HepG2 (cell line): ENCODE data around the gene MICOS13. TPM values are rescaled to one million over a fixed set of nuclear protein-coding genes. Genes with fewer than 3 reads are reported as not detected.

Source experiments
- ATAC-seq: fragments of 200-7000 bp; cut with Tn5 transposase; 3 replicates; pipeline ENCODE4 v1.9.1; 2020; ENCODE audit warnings: mild to moderate bottlenecking, moderate library complexity
- BruUV-seq: library from RNA; stranded (reverse); fragments of 400-500 nt; replicated peaks from 2 replicates; lab custom pipeline; 2021; lab: Mats Ljungman, UMichigan
- CTCF ChIA-PET: fragments of 300-600 bp; formaldehyde crosslinking; extraction: SDS; loops from one replicate; lab custom pipeline; 2021; ENCODE audit warnings: low total read pairs, inconsistent platforms, low intra/inter-chr PET ratio; lab: Yijun Ruan, JAX
- POLR2A ChIA-PET: fragments of 350-600 bp; sonication (Branson Sonifier 250); formaldehyde crosslinking; loops from one replicate; lab custom pipeline; 2020; ENCODE audit warnings: antibody characterized with exemption, inconsistent platforms; lab: Yijun Ruan, JAX
- DNase-seq: peaks from one replicate; pipeline ENCODE4 v3.0.0-alpha.2; 2015; ENCODE audit warnings: low spot score
- FAIRE-seq: peaks from 3 replicates; lab custom pipeline; 2011; peaks lifted over from hg19 to GRCh38; lab: Jason Lieb, UNC
- H2AFZ ChIP-seq: one replicate; pipeline ENCODE4 v1.6.1; 2011; ENCODE audit warnings: low read length, inconsistent platforms
- H3K27ac ChIP-seq: fragments of 300-600 bp; 3 replicates; pipeline ENCODE4 v1.8.0; 2011; ENCODE audit warnings: mixed run types, mild to moderate bottlenecking, mixed read lengths, low read length, inconsistent platforms; ENCODE audit not compliant: insufficient read depth; ENCODE audit errors: extremely low read length
- H3K27me3 ChIP-seq, 2 experiments: fragments of 200-600 bp in 1 of 2; 2 replicates in 1 of 2; 3 replicates in 1 of 2; pipeline versions ENCODE4 v1.6.0 to v1.8.0; 2011; ENCODE audit warnings: low read length in 2 of 2, mild to moderate bottlenecking in 2 of 2, moderate library complexity in 2 of 2, inconsistent platforms in 1 of 2; ENCODE audit not compliant: insufficient read depth in 2 of 2, control insufficient read depth in 1 of 2
- H3K36me3 ChIP-seq, 2 experiments: fragments of 200-600 bp in 1 of 2; replicated peaks in 1 of 2; 2 replicates in 1 of 2; 3 replicates in 1 of 2; pipeline versions ENCODE4 v1.5.1 to v1.8.0; 2011; ENCODE audit warnings: low read length in 2 of 2, inconsistent platforms in 1 of 2; ENCODE audit not compliant: insufficient read depth in 2 of 2, control insufficient read depth in 1 of 2
- H3K4me1 ChIP-seq: 2 replicates; pipeline ENCODE4 v1.5.1; 2012; ENCODE audit warnings: low read length, inconsistent platforms; ENCODE audit not compliant: insufficient read depth
- H3K4me2 ChIP-seq: 2 replicates; pipeline ENCODE4 v1.6.0; 2011; ENCODE audit warnings: low read depth, low read length, inconsistent platforms
- H3K4me3 ChIP-seq, 3 experiments: fragments of 200-600 bp in 1 of 3; sonication (generic), shearing (Covaris generic) in 1 of 3; replicated peaks in 1 of 3; 2 replicates each; pipeline ENCODE4 v1.5.1; 2011 to 2016; ENCODE audit warnings: low read length in 3 of 3, inconsistent platforms in 2 of 3, low read depth in 2 of 3, mild to moderate bottlenecking in 2 of 3, control low read depth in 1 of 3, mixed read lengths in 1 of 3; ENCODE audit not compliant: insufficient read depth in 1 of 3
- H3K79me2 ChIP-seq: one replicate; pipeline ENCODE4 v1.6.1; 2011; ENCODE audit warnings: low read length, inconsistent platforms; ENCODE audit not compliant: insufficient read depth
- H3K9ac ChIP-seq: 2 replicates; pipeline ENCODE4 v1.6.0; 2011; ENCODE audit warnings: mild to moderate bottlenecking, low read depth, low read length, inconsistent platforms; ENCODE audit not compliant: insufficient read depth
- H3K9me3 ChIP-seq: 2 replicates; pipeline ENCODE4 v1.5.1; 2012; ENCODE audit warnings: mild to moderate bottlenecking, low read length
- H4K20me1 ChIP-seq: 2 replicates; pipeline ENCODE4 v1.6.0; 2011; ENCODE audit warnings: inconsistent platforms, mild to moderate bottlenecking, low read length, moderate library complexity; ENCODE audit not compliant: insufficient read depth
- RARG ChIP-seq: sonication (generic); formaldehyde crosslinking; IDR thresholded peaks from 2 replicates; pipeline ENCODE4 v1.4.0; 2020; ENCODE audit warnings: low read depth, mild to moderate bottlenecking, missing genetic modification reagents
- SMARCE1 ChIP-seq: fragments of 450-650 bp; IDR thresholded peaks from 2 replicates; pipeline ENCODE4 v1.6.1; 2017; ENCODE audit warnings: borderline replicate concordance
- SPEN ChIP-seq: sonication (generic); formaldehyde crosslinking; IDR thresholded peaks from 2 replicates; pipeline ENCODE4 v1.5.1; 2020; ENCODE audit warnings: low read depth, mild to moderate bottlenecking, missing genetic modification reagents
- TAF15 ChIP-seq: fragments of 200-400 bp; formaldehyde crosslinking; IDR thresholded peaks from one replicate; pipeline ENCODE4 v1.6.1; 2018; ENCODE audit warnings: mild to moderate bottlenecking, low read depth, low read length; ENCODE audit not compliant: poor library complexity, severe bottlenecking
- WGBS: methylation state at CpG from one replicate; pipeline ENCODE4 v1.1.6; 2017; ENCODE audit warnings: low lambda C conversion rate; 5-methylcytosine and 5-hydroxymethylcytosine counted together
- in situ Hi-C: cut with HindIII; loops from 2 replicates; pipeline ENCODE4 v1.10.0; 2017; ENCODE audit warnings: low pct_unique_long_range_greater_than_20kb; ENCODE audit not compliant: extremely low pct_ligation_motif_present
- intact Hi-C: fragments of 100-400 bp; cut with micrococcal nuclease; formaldehyde crosslinking; loops from one replicate; pipeline ENCODE4 v1.10.0; 2022; ENCODE audit not compliant: unreplicated experiment
- polyA plus RNA-seq, 8 experiments: library from polyadenylated mRNA; depleted of rRNA in 3 of 8; stranded (reverse) in 7 of 8; unstranded in 1 of 8; fragments of >200 nt; fragmentation: Illumina TruSeq in 4 of 8; extraction: Trizol in 4 of 8; gene quantifications; 2 replicates each; pipeline versions ENCODE4 v1.2.1 to v1.2.3, GENCODE V29; 2011 to 2016; ENCODE audit warnings: low read depth in 4 of 8, missing spikeins in 1 of 8, mixed read lengths in 1 of 8; ENCODE audit not compliant: insufficient read depth in 1 of 8
- total RNA-seq, 5 experiments: library from RNA; depleted of rRNA; stranded (reverse); fragments of >200 nt; fragmentation: Illumina TruSeq; extraction: Trizol; gene quantifications; 2 replicates each; pipeline ENCODE4 v1.2.3, GENCODE V29; 2016; ENCODE audit warnings: low read depth in 1 of 5
- TF ChIP-seq, protein P1 (sequence below): sonication (generic); formaldehyde crosslinking; IDR thresholded peaks from 2 replicates; pipeline ENCODE4 v1.5.0; 2020; ENCODE audit warnings: mild to moderate bottlenecking, missing genetic modification reagents
- TF ChIP-seq, protein P2 (sequence below): sonication (generic); formaldehyde crosslinking; conservative IDR thresholded peaks from 2 replicates; pipeline ENCODE4 v1.4.0; 2020; ENCODE audit warnings: missing genetic modification reagents
- TF ChIP-seq, protein P3 (sequence below): IDR thresholded peaks from 2 replicates; pipeline ENCODE4 v1.6.1; 2012; ENCODE audit warnings: low read length, improper control_type of control experiment

The MICOS13 gene
- total and polyA plus RNA-seq, 2 of the 13 experiments (the other 11 are each of a cell fraction or from before 2014, with no cell fraction given) = 28.8 to 35.4 TPM

DNA sequence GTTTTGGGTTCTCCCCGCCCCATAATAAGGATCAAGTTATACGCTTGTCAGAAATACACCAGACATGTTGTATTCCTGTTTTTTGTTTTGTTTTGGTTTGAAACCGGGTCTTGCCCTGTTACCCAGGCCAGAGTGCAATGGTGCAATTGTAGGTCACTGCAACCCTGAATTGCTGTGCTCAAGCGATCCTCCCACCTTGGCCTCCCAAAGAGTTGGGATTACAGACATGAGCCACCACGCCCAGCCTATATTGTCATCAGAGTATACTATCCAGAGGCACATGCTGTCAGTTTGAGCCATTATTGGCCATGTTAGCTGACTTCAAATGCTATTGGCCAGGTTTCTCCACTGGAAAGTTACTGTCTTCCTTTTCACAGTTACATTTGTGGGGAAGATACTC, 47.7 kb downstream of the MICOS13 start:
- TF ChIP-seq RARG (CRISPR knock-in tag) = no peak
- TF ChIP-seq, protein P1, sequence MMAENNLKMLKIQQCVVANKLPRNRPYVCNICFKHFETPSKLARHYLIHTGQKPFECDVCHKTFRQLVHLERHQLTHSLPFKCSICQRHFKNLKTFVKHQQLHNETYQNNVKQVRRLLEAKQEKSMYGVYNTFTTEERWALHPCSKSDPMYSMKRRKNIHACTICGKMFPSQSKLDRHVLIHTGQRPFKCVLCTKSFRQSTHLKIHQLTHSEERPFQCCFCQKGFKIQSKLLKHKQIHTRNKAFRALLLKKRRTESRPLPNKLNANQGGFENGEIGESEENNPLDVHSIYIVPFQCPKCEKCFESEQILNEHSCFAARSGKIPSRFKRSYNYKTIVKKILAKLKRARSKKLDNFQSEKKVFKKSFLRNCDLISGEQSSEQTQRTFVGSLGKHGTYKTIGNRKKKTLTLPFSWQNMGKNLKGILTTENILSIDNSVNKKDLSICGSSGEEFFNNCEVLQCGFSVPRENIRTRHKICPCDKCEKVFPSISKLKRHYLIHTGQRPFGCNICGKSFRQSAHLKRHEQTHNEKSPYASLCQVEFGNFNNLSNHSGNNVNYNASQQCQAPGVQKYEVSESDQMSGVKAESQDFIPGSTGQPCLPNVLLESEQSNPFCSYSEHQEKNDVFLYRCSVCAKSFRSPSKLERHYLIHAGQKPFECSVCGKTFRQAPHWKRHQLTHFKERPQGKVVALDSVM (CRISPR knock-in tag) = 0 out of 2 replicates have a peak, but pooled peaks have one; percentile 19
- DNase-seq = no peak
- POLR2A ChIA-PET = interaction anchor here (2.2 kb wide), 1 partner anchor 10 kb away, joined by 7 read pairs; the partner anchor contains the start of genes SAFB and SAFB2
- CTCF ChIA-PET = no interaction called here
- Histone ChIP-seq H4K20me1 (peaks cover 69% of the 10 kb centered on the region), H3K4me2 (no peak overlapping the region), H2AFZ (no peak overlapping the region), H3K79me2 (peaks cover 92% of the 10 kb centered on the region), H3K9ac (no peak overlapping the region), H3K27ac (no peak overlapping the region), H3K27me3 (no peaks in the 10 kb centered on the region), H3K4me1 (peaks cover 52% of the 10 kb centered on the region), H3K36me3 (peaks cover 10 to 69% of the 10 kb centered on the region in 2 experiments), H3K9me3 (no peaks in the 10 kb centered on the region), H3K4me3 (no peak overlapping the region)
- no peak for FAIRE-seq
- in situ Hi-C loops (no loop called here), intact Hi-C loops (no loop called here)
- no peak for ATAC-seq
- 93% methylated on average over 5 of the region's 5 CpGs for WGBS
- no TSS peak for BruUV-seq

DNA sequence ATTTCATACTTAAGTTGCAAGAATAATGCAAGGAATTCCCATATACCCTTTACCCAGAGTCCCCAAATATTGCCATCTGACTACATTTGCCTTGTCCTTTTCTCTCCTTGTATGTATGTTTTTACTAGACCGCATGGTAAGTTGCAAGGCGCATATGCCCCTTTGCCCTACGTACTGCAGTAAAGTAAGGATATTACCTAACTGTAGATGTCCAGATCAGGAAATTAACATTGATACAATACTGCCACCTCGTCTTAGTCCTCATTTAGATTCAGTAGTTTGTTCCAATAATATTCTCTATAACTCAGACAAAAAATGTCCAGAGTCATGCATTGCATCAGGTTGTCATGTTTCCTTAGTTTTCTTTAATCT, 48.1 kb downstream of the MICOS13 start:
- ATAC-seq (no peak), DNase-seq (no peak), FAIRE-seq (no peak)
- in situ Hi-C loops (no loop called here), intact Hi-C loops (no loop called here)
- Histone ChIP-seq H2AFZ (no peak overlapping the region), H3K9me3 (no peaks in the 10 kb centered on the region), H4K20me1 (peaks cover 69% of the 10 kb centered on the region), H3K4me3 (no peak overlapping the region), H3K27me3 (no peaks in the 10 kb centered on the region), H3K36me3 (peaks cover 13 to 69% of the 10 kb centered on the region in 2 experiments), H3K9ac (no peak overlapping the region), H3K27ac (no peak overlapping the region), H3K4me1 (peaks cover 56% of the 10 kb centered on the region), H3K4me2 (no peak overlapping the region), H3K79me2 (peaks cover 92% of the 10 kb centered on the region)
- 97% methylated on average over 4 of the region's 4 CpGs for WGBS
- no TSS peak for BruUV-seq
- CTCF ChIA-PET = no interaction called here
- POLR2A ChIA-PET = interaction anchor here (2.2 kb wide), 1 partner anchor 9 kb away, joined by 7 read pairs; the partner anchor contains the start of genes SAFB and SAFB2
- no peak for TF ChIP-seq SMARCE1
- TF ChIP-seq, protein P2, sequence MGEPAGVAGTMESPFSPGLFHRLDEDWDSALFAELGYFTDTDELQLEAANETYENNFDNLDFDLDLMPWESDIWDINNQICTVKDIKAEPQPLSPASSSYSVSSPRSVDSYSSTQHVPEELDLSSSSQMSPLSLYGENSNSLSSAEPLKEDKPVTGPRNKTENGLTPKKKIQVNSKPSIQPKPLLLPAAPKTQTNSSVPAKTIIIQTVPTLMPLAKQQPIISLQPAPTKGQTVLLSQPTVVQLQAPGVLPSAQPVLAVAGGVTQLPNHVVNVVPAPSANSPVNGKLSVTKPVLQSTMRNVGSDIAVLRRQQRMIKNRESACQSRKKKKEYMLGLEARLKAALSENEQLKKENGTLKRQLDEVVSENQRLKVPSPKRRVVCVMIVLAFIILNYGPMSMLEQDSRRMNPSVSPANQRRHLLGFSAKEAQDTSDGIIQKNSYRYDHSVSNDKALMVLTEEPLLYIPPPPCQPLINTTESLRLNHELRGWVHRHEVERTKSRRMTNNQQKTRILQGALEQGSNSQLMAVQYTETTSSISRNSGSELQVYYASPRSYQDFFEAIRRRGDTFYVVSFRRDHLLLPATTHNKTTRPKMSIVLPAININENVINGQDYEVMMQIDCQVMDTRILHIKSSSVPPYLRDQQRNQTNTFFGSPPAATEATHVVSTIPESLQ (CRISPR knock-in tag) = no peak
- TF ChIP-seq, protein P3, sequence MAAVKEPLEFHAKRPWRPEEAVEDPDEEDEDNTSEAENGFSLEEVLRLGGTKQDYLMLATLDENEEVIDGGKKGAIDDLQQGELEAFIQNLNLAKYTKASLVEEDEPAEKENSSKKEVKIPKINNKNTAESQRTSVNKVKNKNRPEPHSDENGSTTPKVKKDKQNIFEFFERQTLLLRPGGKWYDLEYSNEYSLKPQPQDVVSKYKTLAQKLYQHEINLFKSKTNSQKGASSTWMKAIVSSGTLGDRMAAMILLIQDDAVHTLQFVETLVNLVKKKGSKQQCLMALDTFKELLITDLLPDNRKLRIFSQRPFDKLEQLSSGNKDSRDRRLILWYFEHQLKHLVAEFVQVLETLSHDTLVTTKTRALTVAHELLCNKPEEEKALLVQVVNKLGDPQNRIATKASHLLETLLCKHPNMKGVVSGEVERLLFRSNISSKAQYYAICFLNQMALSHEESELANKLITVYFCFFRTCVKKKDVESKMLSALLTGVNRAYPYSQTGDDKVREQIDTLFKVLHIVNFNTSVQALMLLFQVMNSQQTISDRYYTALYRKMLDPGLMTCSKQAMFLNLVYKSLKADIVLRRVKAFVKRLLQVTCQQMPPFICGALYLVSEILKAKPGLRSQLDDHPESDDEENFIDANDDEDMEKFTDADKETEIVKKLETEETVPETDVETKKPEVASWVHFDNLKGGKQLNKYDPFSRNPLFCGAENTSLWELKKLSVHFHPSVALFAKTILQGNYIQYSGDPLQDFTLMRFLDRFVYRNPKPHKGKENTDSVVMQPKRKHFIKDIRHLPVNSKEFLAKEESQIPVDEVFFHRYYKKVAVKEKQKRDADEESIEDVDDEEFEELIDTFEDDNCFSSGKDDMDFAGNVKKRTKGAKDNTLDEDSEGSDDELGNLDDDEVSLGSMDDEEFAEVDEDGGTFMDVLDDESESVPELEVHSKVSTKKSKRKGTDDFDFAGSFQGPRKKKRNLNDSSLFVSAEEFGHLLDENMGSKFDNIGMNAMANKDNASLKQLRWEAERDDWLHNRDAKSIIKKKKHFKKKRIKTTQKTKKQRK = no peak
- no peak for TF ChIP-seq SPEN
- TF ChIP-seq TAF15 = no peak
